Gastrocnemius medialis (tissue), 4 donors: ENCODE measurements around the gene IL13. TPM values are rescaled to one million over a fixed set of nuclear protein-coding genes. Genes with fewer than 3 reads are reported as not detected.

Source experiments
- ATAC-seq, 2 donors: fragments of 150-250 bp; one replicate each; pipeline ENCODE4 v1.9.1; 2016
- DNase-seq, 2 donors: peaks; one replicate each; pipeline ENCODE4 v3.0.0-alpha.2; 2019
- H3K27ac ChIP-seq, 4 donors: fragments of 200-600 bp; sonication (generic); 1 replicate in 1 of 4; 2 replicates in 3 of 4; pipeline ENCODE4 v1.5.1; 2016 to 2018; ENCODE audit warnings: mild to moderate bottlenecking in 2 of 4, moderate library complexity in 1 of 4
- H3K27me3 ChIP-seq, 3 donors: fragments of 200-600 bp; sonication (generic) in 2 of 3; 1 replicate in 1 of 3; 2 replicates in 2 of 3; pipeline versions ENCODE4 v1.5.1 to v1.6.0; 2016 to 2019; ENCODE audit warnings: mild to moderate bottlenecking in 1 of 3, moderate library complexity in 1 of 3
- H3K36me3 ChIP-seq, 2 donors: fragments of 200-600 bp; sonication (generic) in 1 of 2; one replicate each; pipeline ENCODE4 v1.5.1; 2017 to 2018
- H3K4me1 ChIP-seq, 2 donors: fragments of 200-600 bp; sonication (generic) in 1 of 2; one replicate each; pipeline ENCODE4 v1.5.1; 2016 to 2017; ENCODE audit warnings: mild to moderate bottlenecking in 2 of 2
- H3K4me3 ChIP-seq, 4 donors: fragments of 200-600 bp; sonication (generic) in 3 of 4; 1 replicate in 1 of 4; 2 replicates in 3 of 4; pipeline ENCODE4 v1.5.1; 2016 to 2019; ENCODE audit warnings: mild to moderate bottlenecking in 2 of 4
- H3K9me3 ChIP-seq, 3 donors: fragments of 200-600 bp; sonication (generic) in 2 of 3; 1 replicate in 1 of 3; 2 replicates in 2 of 3; pipeline ENCODE4 v1.5.1; 2016 to 2019
- POLR2A ChIP-seq, 2 donors: fragments of 450-650 bp; IDR thresholded peaks; one replicate each; pipeline ENCODE4 v1.6.1; 2017; ENCODE audit warnings: antibody characterized with exemption in 2 of 2, mild to moderate bottlenecking in 2 of 2, moderate library complexity in 2 of 2
- in situ Hi-C, 4 donors: fragments of 200-750 bp; cut with MboI; loops; one replicate each; pipeline versions ENCODE4 v1.15.0 to v1.8.0; 2017; ENCODE audit warnings: low sequenced_read_pairs in 4 of 4
- intact Hi-C: fragments of 100-400 bp; cut with DNase I; formaldehyde crosslinking; loops from one replicate; pipeline ENCODE4 v1.15.1; 2023; ENCODE audit warnings: low total_unique reads
- total RNA-seq, 4 donors: library from RNA; depleted of rRNA; stranded (reverse); fragments of >200 nt; gene quantifications; one replicate each; pipeline versions ENCODE4 v1.1.0 to v1.2.3, GENCODE V29; 2016
- TF ChIP-seq, protein P1 (sequence below), 5 experiments: fragments of 450-650 bp in 3 of 5; fragments of 200-600 bp in 2 of 5; sonication (generic) in 2 of 5; IDR thresholded peaks in 4 of 5; conservative IDR thresholded peaks in 1 of 5; 1 replicate in 4 of 5; 2 replicates in 1 of 5; pipeline ENCODE4 v1.5.1; 2016 to 2019; ENCODE audit warnings: antibody characterized with exemption in 5 of 5, mild to moderate bottlenecking in 3 of 5, moderate library complexity in 3 of 5

Gene IL13
- total RNA-seq, 4 donors from 2014 or later, result not detected

DNA sequence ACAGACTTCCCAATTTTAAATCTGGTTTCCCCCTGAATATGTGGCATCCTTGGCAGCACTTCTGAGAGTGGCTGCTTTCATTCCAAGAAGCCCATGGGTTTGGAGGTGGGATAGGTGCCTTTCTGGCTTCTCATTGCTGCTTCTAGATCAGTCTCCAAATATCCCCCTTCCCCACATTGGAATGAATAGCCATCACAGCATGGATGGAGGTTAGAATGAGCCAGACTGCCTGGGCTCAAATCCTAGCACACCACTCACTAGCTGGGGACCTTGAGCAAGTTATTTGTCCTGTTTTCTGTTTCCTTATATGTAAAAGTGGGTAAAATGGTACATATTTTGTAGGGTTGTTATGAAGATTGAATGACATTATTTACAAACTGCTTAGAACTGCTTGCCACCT lies 13.8 kb upstream of the IL13 start:
- TF ChIP-seq POLR2A (IDR thresholded peaks at IDR 0.05), result no peak
- TF ChIP-seq, protein P1, sequence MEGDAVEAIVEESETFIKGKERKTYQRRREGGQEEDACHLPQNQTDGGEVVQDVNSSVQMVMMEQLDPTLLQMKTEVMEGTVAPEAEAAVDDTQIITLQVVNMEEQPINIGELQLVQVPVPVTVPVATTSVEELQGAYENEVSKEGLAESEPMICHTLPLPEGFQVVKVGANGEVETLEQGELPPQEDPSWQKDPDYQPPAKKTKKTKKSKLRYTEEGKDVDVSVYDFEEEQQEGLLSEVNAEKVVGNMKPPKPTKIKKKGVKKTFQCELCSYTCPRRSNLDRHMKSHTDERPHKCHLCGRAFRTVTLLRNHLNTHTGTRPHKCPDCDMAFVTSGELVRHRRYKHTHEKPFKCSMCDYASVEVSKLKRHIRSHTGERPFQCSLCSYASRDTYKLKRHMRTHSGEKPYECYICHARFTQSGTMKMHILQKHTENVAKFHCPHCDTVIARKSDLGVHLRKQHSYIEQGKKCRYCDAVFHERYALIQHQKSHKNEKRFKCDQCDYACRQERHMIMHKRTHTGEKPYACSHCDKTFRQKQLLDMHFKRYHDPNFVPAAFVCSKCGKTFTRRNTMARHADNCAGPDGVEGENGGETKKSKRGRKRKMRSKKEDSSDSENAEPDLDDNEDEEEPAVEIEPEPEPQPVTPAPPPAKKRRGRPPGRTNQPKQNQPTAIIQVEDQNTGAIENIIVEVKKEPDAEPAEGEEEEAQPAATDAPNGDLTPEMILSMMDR (IDR thresholded peaks at IDR 0.05 in 4 of 5, conservative IDR thresholded peaks at IDR 0.05 in 1 of 5), result no peak
- H3K4me3 ChIP-seq, result no peak overlapping the region
- no peak overlapping the region for H3K27ac ChIP-seq
- ATAC-seq (no peak), DNase-seq (no peak)
- no peaks in the 10 kb centered on the region for H3K9me3 ChIP-seq
- no peaks in the 10 kb centered on the region for H3K4me1 ChIP-seq
- no peaks in the 10 kb centered on the region for H3K27me3 ChIP-seq
- H3K36me3 ChIP-seq, result peaks cover 0 to 40% of the 10 kb centered on the region in 2 donors
- intact Hi-C loops, result loop anchor here (5.0 kb wide), 1 partner anchor 187 kb away; no protein-coding TSS in a partner anchor
- in situ Hi-C loops, result no loop called here

DNA sequence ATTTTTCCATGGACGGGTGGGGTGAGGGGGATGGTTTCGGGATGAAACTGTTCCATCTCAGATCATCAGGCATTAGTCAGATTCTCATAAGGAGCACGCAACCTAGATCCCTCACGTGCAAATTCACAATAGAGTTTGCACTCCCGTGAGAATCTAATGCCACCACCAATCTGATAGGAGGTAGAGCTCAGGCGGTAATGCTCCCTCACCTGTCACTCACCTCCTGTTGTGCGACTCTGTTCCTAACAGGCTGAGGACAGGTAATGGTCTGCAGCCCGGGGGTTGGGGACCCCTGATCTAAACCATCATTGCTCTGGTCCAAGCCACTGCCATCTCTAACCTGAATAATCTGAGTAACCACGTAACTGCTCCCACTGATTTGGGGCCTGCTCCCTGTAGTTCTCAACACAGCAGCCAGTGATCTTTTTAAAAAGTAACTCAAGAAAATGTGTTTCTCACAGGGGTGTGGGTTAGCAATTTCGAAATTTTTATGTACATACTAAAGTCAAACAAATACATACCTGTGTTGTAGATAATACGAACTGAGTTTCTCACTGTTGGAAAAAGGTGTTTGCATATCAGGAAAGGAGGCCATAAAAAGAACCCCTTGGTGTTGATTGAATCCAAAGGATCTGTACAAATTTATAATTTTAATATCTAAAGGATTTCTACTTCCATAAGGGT lies 11.2 kb upstream of the IL13 start:
- DNase-seq (no peak), ATAC-seq (no peak)
- intact Hi-C loops, result no loop called here
- H3K36me3 ChIP-seq, result peaks cover 0 to 15% of the 10 kb centered on the region in 2 donors
- H3K27ac ChIP-seq, result no peak overlapping the region
- no peaks in the 10 kb centered on the region for H3K9me3 ChIP-seq
- no peak for TF ChIP-seq POLR2A (IDR thresholded peaks at IDR 0.05)
- TF ChIP-seq, protein P1 (IDR thresholded peaks at IDR 0.05 in 4 of 5, conservative IDR thresholded peaks at IDR 0.05 in 1 of 5), result no peak
- in situ Hi-C loops, result no loop called here
- H3K4me1 ChIP-seq, result no peaks in the 10 kb centered on the region
- H3K27me3 ChIP-seq, result no peaks in the 10 kb centered on the region
- H3K4me3 ChIP-seq, result no peak overlapping the region

DNA sequence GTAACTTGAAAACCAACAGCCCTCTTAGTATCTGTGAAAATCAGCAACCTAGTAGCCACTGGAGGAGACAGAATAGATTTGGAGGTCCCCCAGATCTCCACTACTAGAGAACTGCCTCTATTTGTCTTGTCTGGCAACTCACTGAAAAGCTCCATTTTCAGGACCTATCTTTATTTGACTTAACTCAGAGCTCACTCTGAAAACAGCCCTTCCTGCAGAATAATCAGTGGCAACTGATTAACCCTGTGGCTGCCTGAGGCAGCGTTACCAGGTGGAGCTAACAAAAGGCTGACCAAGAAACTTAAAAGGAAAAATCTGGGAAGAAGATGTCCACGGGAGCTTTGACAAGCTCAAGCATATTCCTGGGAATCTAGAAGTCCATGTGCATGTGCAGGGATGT lies 10.5 kb upstream of the IL13 start:
- Histone ChIP-seq H3K27ac (no peak overlapping the region), H3K4me3 (no peak overlapping the region), H3K4me1 (no peaks in the 10 kb centered on the region), H3K9me3 (no peaks in the 10 kb centered on the region), H3K27me3 (no peaks in the 10 kb centered on the region), H3K36me3 (peaks cover 0 to 9% of the 10 kb centered on the region in 2 donors)
- TF ChIP-seq POLR2A (IDR thresholded peaks at IDR 0.05), result no peak
- TF ChIP-seq, protein P1 (IDR thresholded peaks at IDR 0.05 in 4 of 5, conservative IDR thresholded peaks at IDR 0.05 in 1 of 5), result no peak
- no peak for ATAC-seq
- in situ Hi-C loops (no loop called here), intact Hi-C loops (no loop called here)
- no peak for DNase-seq

DNA sequence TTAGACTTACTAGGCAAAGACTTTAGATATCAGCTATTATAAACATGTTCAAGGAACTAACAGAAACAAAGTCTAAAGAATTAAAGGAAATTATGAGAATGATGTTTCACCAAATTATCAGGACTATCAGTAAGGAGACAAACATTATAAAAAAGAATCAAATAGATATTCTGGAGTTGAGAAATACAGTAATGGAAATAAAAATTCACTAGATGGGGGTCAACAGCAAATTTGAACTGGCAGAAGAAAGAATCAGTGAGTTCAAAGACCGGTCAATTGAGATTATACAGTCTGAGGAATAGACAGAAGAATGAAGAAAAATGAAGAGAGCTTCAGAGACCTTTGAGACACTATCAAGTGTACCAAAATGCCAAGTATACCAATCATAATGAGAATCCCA lies 9.6 kb upstream of the IL13 start:
- no peak overlapping the region for H3K4me3 ChIP-seq
- no peak overlapping the region for H3K27ac ChIP-seq
- H3K27me3 ChIP-seq, result no peaks in the 10 kb centered on the region
- in situ Hi-C loops, result no loop called here
- intact Hi-C loops, result no loop called here
- ATAC-seq, result no peak
- H3K9me3 ChIP-seq, result no peaks in the 10 kb centered on the region
- peaks cover 0 to 1% of the 10 kb centered on the region in 2 donors for H3K36me3 ChIP-seq
- TF ChIP-seq, protein P1 (IDR thresholded peaks at IDR 0.05 in 4 of 5, conservative IDR thresholded peaks at IDR 0.05 in 1 of 5), result no peak
- TF ChIP-seq POLR2A (IDR thresholded peaks at IDR 0.05), result no peak
- no peak for DNase-seq
- H3K4me1 ChIP-seq, result no peaks in the 10 kb centered on the region
